IPS-18c (cell line): ENCODE results near the gene TMEM132C.

ENCODE experiments used
- H3K4me3 ChIP-seq: 2 replicates; pipeline ENCODE4 v1.7.0; 2013; ENCODE audit warnings: low read depth, mild to moderate bottlenecking, low read length, moderate library complexity; ENCODE audit not compliant: insufficient read depth
- H3K9me3 ChIP-seq: one replicate; pipeline ENCODE4 v1.6.1; 2013; ENCODE audit warnings: mild to moderate bottlenecking, low read length, moderate library complexity; ENCODE audit not compliant: control insufficient read depth, insufficient read depth

TMEM132C gene

DNA sequence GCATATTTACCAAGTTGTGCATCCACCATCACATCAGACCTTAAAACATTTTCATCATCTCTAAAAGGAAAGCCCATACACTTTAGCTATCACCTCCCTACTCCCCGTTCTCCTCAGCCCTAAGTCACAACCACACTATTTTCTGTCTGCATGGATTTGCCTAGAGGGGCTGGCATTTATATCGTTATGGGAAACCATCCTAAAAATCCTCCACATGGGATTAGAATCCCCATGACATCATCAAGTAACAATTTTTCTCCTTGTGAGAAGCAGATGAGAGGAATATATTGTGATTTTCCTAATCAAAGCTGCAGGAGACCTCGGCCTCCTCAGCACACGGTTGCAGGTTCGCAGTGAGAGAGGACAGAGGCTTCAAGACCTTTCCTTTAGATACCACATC, 442.7 kb downstream of the TMEM132C start:
- Histone ChIP-seq H3K4me3 (no peak overlapping the region), H3K9me3 (no peaks in the 10 kb centered on the region)

DNA sequence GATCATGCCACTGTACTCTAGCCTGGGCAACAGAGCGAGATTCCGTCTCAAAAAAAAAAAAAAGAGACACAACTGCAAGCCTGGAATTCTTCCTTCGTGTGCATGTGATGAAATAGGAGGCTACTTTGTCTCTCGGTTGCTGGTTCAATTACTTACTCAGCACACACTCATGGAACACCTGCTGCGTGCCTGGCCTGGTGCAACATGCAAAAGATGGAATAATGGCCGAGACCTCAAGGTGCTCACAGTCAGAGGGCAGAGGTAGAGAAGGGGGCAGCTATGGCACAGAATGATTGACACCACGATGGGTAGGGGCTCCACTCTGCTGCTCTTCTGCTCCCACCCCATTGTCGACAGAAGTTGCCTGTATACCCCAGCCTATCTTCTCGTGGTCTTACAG, 444.5 kb downstream of the TMEM132C start:
- no peaks in the 10 kb centered on the region for H3K9me3 ChIP-seq

GRCh38 chr12:128712622-128713021, 445.7 kb downstream of the TMEM132C start:
- no peaks in the 10 kb centered on the region for H3K9me3 ChIP-seq

More for the DNA sequence above, 444.5 kb downstream of the TMEM132C start:
- H3K4me3 ChIP-seq: no peak overlapping the region

GRCh38 chr12:128715485-128715884, 448.5 kb downstream of the TMEM132C start:
- H3K9me3 ChIP-seq: no peaks in the 10 kb centered on the region
- H3K4me3 ChIP-seq: no peak overlapping the region

More at GRCh38 chr12:128712622-128713021, 445.7 kb downstream of the TMEM132C start:
- H3K4me3 ChIP-seq: no peak overlapping the region

DNA sequence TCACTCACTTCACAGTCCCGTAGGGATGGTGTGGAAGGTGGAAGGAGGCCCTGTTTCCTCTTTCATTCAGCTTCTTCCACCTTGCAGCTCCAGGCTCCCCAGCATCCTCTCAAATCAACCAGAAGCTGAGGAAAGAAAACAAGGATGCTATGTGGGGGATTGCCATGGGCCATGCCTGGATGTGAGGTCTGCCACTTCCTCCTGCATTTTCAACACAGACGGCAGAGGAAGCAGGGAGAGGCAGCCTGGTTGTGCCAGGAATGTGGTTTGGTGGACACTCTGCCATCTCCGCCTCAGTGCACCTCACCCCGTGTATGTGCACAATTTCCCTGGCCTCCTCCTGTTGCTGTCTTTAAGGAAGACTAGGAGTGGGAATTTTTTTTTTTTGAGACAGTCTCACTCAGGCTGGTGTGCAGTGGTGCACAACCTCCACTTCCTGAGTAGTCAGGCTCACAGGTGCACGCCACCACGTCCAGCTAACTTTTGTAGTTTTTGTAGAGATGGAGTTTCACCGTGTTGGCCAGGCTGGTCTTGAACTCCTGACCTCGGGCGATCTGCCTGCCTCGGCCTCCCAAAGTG, 457.6 kb downstream of the TMEM132C start:
- H3K4me3 ChIP-seq: no peak overlapping the region
- no peaks in the 10 kb centered on the region for H3K9me3 ChIP-seq

- no peak overlapping the region; the same call in 1 of the 2 replicates for H3K4me3 ChIP-seq
- no peaks in the 10 kb centered on the region for H3K9me3 ChIP-seq
Observed at GRCh38 chr12:128726886-128727285, 459.9 kb downstream of the TMEM132C start.

- H3K4me3 ChIP-seq: no peak overlapping the region
- H3K9me3 ChIP-seq: no peaks in the 10 kb centered on the region
Observed at GRCh38 chr12:128727461-128727860, 460.5 kb downstream of the TMEM132C start.

DNA sequence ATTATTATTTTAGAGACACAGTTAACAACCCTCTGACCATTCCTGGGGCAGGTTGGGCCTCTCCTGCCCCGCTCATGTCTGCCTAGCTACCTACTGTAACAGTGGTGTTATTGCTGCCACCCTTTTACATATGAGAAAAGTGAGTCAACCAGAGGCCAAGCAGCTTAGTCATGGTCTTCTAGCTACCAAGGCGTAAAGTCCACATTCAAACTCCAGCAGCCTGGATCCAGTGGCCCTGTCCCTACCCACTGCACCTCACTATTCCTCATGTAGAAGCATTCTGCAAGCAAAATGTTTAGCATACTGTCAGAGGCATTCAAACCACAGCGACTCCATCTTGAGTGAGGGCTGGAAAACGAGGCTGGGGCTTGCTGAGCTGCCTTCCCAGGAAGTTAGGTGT, 461.0 kb downstream of the TMEM132C start:
- no peak overlapping the region for H3K4me3 ChIP-seq
- H3K9me3 ChIP-seq: no peaks in the 10 kb centered on the region

GRCh38 chr12:128729628-128730121, 462.7 kb downstream of the TMEM132C start:
- H3K4me3 ChIP-seq: no peak overlapping the region
- H3K9me3 ChIP-seq: no peaks in the 10 kb centered on the region

GRCh38 chr12:128734371-128734770, 467.4 kb downstream of the TMEM132C start:
- Histone ChIP-seq H3K4me3 (no peak overlapping the region), H3K9me3 (peaks cover 5% of the 10 kb centered on the region)

DNA sequence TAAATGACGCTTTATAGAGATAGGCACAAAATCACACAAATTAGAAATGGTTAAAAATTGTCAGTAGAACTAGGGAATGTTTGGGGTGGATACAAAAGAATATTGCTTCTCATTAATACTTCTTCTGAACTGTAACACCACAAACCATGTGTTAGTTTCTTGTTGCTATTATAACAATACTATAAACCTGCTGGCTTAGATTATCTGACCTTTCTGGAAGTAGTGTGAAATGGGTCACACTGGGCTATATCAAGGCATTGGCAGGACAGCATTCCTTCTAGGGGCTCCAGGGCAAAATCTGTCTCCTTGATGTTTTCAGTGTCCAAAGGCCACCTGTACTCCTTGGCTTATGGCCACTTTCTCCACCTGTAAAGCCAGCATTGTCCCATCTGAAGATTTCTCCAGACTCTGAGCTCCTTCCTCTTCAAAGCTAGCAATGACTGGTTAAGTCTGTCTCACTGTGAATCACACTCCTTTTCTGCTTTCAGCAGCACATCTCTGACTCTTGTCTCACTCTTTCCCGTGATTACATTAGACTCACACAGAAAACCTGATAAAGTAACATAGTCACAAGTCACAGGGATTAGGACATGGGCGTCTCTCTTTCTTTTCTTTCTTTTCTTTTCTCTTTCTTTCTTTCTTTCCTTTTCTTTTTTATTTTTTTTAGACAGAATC, 470.5 kb downstream of the TMEM132C start:
- H3K4me3 ChIP-seq: no peak overlapping the region
- H3K9me3 ChIP-seq: peaks cover 5% of the 10 kb centered on the region

GRCh38 chr12:128743916-128744315, 476.9 kb downstream of the TMEM132C start:
- Histone ChIP-seq H3K9me3 (peaks cover under 1% of the 10 kb centered on the region), H3K4me3 (no peak overlapping the region)

DNA sequence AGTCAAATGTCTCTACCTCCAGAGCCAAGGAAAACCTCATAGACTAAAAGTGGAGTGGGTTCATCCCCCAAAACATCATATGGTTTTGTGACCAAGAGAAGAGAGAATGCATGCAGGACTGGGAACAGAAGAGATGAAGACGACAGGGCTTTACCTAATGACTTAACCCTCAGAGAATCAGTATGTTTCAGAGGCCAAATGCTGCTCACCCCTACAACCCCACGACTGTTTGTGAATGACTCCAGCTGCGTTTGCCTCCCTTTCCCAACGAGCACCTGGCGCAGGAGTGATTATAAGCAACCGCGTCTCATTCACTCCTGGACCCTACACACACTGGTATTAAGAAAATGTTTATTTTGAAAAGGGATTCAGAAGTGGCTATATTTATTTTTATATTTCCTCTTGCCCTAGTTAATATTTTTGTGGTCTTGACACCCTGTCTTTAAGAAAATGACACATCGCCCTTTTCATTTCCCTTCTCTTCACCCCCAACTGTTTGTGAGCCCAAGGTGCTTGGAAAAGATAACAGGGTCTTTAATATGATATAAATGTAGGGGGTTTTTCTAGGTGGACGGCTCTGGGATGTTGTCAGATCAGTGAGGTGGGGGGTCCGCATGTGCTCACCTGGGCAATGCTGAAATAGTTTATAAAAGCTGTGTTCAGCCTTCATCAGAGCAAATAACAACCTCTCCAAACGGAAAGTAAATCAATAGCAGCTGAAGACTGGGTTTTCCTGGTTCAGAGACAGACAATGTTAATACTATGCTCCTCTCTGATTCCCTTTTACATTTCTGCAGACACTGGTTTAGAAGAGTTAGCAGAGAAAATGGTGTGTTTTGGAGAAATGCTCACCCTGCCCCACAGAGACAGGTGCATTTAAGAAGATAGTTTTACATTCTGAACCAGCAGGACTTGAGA, 479.1 kb downstream of the TMEM132C start:
- H3K9me3 ChIP-seq: no peaks in the 10 kb centered on the region

DNA sequence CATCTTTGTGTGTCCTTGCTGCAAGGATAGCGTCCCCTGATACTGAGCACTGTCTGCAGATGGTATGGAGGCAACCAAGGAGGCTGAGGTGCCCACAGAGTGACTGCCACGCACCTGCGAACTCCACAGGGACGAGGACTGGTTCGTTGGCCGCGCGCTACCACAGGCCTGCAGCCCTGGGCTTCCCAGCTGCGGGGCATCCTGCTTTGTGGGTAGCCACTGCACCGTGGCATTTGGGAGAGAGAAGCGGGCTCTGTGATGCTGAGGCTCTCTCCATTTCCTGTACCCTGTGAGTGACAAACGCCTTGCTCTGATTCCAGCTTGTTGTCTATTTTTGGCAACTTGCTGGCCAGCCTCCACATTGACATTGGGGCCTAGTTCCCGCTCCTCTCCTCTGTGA, 480.5 kb downstream of the TMEM132C start:
- H3K9me3 ChIP-seq: peaks cover 2% of the 10 kb centered on the region
- H3K4me3 ChIP-seq: no peak overlapping the region

More for the DNA sequence above, 479.1 kb downstream of the TMEM132C start:
- H3K4me3 ChIP-seq: no peak overlapping the region

DNA sequence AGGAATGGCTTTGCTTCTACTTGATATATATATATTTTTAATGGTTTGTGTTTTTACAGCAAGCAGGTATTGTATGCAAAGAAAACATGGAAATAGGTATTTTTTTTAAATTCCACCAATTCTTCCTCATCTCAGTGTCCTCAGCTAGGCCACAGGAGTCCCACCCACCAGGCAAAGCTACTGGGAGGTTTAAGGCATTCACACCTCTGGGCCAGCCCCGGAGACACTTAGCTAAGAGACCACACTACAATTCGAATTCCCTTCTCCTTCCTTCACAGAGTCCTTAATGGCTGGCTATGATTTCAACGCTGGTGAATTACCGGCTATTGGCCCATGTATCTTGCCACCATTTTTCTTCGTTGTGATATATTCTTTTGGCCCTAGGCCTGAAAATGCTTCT, 485.4 kb downstream of the TMEM132C start:
- no peak overlapping the region for H3K4me3 ChIP-seq
- H3K9me3 ChIP-seq: peaks cover 4% of the 10 kb centered on the region

- no peak overlapping the region for H3K4me3 ChIP-seq
- peaks cover 4% of the 10 kb centered on the region for H3K9me3 ChIP-seq
Observed at GRCh38 chr12:128753438-128753837, 486.5 kb downstream of the TMEM132C start.

GRCh38 chr12:128754275-128754674, 487.3 kb downstream of the TMEM132C start:
- Histone ChIP-seq H3K9me3 (peaks cover 4% of the 10 kb centered on the region), H3K4me3 (no peak overlapping the region)

DNA sequence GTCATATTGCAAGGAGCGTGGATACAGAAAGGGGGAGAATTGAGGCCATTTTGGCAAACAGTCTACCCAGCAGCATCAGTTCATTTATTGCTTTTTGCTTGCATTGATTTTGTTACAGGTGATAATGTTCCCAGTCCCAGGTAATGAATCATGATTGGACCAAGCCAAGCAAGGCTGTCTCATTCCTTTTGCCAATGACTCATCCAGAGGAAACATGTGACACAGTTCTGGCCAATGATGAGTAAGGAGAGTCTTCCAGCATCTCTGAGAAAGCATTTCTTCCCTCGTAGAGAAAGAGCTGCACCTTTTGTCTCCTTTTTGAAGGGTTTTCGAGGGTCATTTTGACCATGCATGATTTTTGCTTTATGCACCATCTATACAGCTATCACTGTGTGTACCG, 488.6 kb downstream of the TMEM132C start:
- H3K9me3 ChIP-seq: peaks cover 4% of the 10 kb centered on the region
- H3K4me3 ChIP-seq: no peak overlapping the region
